Measurements from ENCODE around the gene PTH1R.

Gene PTH1R

DNA sequence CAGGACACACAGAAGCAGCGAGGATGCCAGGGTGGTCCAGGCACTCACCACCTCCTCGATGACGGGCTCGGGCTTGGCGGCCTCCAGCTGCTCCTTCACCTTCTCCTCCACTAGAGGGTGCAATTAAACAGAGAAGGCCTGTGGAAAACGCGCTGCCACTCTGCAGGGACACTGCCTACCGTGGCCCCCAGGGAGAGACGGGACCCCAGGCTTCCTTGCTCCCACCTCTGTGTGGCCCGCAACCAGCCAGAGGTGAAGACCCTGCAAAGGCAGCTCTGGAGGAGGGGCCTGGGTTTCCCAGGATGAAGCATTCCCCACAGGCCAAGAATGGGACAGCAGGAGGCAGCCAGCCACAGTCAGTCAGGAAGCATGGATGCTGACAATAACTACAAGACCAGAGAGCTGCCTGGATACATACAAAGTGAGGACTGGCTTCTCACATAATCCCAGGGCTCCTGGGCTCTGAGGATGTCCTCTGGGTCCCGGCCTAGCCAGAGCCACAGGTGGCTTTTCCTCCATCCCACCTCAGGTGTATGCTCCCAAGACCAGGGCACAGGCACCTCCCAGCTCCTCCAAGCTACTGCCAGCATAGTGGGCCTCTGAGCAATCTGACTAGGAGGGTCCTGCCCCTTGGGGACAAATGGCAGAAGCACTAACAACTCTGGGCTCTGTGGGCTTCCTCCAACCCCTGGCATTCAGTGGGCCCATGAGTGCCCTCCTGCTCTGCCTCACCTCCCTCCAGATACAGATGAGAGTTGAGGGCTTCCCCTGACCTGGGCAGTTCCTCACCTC is 46.2 kb downstream of the PTH1R start:
- Mint-ChIP-seq H3K27ac (no peak overlapping the region), H3K27me3 (ENCODE audit: low read depth) (no peaks in the 10 kb centered on the region), H3K36me3 (ENCODE audit: low read depth) (peaks cover 39% of the 10 kb centered on the region), H3K4me3 (no peak overlapping the region), H3K4me1 (ENCODE audit: low read depth) (peaks cover 36% of the 10 kb centered on the region), H3K9me3 (peaks cover 5% of the 10 kb centered on the region)

DNA sequence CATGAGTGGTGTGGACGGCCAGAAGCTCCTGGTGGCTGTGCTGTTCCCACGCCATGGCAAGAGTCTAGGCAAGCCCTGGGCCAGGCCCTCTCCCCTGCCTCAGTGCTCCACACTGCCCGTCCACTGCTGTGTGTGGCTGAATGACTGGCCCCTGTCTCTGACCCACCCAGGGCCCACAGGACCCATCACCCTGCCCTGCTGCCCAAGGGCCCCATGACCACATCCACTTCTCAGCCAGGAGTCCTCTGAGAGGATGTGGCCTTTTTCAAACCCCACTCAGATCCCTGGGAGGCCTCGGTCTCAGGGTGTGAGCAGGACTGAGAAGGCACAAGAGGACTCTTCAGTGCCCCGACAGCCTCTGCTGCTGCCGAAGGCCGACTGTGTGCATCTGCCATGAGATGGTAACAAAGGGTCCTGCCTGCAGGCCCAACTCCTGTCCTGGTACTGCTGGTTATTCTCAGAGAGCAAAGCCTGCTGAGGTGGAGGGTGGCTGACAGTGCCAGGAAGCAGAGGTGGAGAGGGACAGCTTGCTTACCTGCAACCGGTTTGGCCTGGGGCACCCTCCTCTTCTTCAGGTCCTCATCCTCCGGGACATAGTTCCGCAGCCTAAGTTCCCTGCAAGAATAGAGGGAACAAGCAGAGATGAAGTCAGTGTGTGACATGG is 47.5 kb downstream of the PTH1R start:
- Mint-ChIP-seq H3K9me3 (peaks cover 12% of the 10 kb centered on the region), H3K4me1 (ENCODE audit: low read depth) (peaks cover 45% of the 10 kb centered on the region), H3K36me3 (ENCODE audit: low read depth) (peaks cover 38% of the 10 kb centered on the region), H3K27me3 (ENCODE audit: low read depth) (no peaks in the 10 kb centered on the region), H3K4me3 (no peak overlapping the region), H3K27ac (peak overlapping the region; percentile 36)

DNA sequence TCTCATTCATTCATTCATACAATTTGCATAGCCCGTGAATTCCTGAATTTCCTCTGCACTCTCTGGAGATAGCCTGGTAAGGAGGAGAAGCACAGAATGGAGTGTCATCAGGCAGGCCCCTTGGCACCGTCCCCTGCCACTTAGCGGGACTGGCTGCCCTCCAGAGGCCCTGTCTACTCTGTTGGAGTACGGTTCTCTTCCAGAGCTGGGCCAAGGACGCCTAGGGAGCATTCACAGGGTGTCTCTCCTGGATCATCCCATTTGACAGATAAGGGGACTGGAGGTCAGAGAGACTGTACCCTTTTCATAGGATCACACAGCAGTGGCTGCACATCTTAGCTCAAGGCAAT is 48.0 kb downstream of the PTH1R start:
- Mint-ChIP-seq H3K27ac (peak overlapping the region; percentile 45), H3K9me3 (peaks cover 12% of the 10 kb centered on the region), H3K4me1 (ENCODE audit: low read depth) (peaks cover 47% of the 10 kb centered on the region), H3K27me3 (ENCODE audit: low read depth) (no peaks in the 10 kb centered on the region), H3K36me3 (ENCODE audit: low read depth) (peaks cover 35% of the 10 kb centered on the region), H3K4me3 (no peak overlapping the region)

DNA sequence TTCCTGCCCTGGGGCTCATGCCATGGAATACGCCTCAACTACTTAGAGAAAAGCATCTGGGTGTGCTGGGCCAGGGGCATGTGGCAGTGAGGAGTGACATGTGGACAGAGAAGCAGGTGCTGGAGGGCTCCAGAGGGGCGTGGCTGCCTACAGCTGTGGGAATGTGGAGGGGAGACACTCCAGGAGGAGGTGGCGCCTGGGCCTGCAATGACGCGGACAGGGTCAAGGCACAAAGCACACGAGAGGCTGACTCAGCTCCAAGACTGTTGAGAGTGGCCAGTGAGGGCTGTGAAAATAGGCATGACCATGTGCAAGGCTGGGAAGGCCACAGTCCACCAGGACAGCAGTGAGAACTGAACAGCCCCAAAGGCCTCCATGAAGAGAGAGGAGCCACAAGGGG is 48.5 kb downstream of the PTH1R start:
- H3K36me3 Mint-ChIP-seq (ENCODE audit: low read depth): peaks cover 38% of the 10 kb centered on the region
- H3K4me1 Mint-ChIP-seq (ENCODE audit: low read depth): peaks cover 50% of the 10 kb centered on the region

DNA sequence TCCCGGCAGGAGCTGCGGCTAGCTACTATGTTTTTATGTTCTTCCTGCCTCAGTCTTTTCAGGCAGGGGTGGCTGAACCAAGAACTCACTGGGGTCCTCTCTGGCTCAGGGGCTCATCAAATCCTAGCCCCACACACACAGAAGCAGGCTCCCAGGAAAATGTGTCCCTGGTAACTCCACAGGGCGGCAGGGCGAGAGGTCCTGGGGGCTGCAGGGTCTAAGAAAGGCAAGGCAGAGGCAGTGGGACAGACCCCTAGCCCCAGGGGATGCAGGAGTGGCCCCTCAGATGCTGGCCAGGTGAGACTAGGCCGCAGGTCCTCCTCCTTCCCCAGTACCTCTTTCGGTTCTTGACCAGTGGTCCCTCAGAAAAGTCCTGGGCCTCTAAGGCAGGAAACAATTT is 48.9 kb downstream of the PTH1R start:
- H3K4me1 Mint-ChIP-seq (ENCODE audit: low read depth): peaks cover 53% of the 10 kb centered on the region
- H3K4me3 Mint-ChIP-seq: no peak overlapping the region
- peaks cover 36% of the 10 kb centered on the region for H3K36me3 Mint-ChIP-seq (ENCODE audit: low read depth)
- peak overlapping the region; percentile 79 for H3K27ac Mint-ChIP-seq
- H3K9me3 Mint-ChIP-seq: peaks cover 12% of the 10 kb centered on the region
- no peaks in the 10 kb centered on the region for H3K27me3 Mint-ChIP-seq (ENCODE audit: low read depth)

More for the DNA sequence above, 48.5 kb downstream of the PTH1R start:
- Mint-ChIP-seq H3K27ac (peak overlapping the region; percentile 79), H3K27me3 (ENCODE audit: low read depth) (no peaks in the 10 kb centered on the region), H3K4me3 (no peak overlapping the region), H3K9me3 (peaks cover 12% of the 10 kb centered on the region)

DNA sequence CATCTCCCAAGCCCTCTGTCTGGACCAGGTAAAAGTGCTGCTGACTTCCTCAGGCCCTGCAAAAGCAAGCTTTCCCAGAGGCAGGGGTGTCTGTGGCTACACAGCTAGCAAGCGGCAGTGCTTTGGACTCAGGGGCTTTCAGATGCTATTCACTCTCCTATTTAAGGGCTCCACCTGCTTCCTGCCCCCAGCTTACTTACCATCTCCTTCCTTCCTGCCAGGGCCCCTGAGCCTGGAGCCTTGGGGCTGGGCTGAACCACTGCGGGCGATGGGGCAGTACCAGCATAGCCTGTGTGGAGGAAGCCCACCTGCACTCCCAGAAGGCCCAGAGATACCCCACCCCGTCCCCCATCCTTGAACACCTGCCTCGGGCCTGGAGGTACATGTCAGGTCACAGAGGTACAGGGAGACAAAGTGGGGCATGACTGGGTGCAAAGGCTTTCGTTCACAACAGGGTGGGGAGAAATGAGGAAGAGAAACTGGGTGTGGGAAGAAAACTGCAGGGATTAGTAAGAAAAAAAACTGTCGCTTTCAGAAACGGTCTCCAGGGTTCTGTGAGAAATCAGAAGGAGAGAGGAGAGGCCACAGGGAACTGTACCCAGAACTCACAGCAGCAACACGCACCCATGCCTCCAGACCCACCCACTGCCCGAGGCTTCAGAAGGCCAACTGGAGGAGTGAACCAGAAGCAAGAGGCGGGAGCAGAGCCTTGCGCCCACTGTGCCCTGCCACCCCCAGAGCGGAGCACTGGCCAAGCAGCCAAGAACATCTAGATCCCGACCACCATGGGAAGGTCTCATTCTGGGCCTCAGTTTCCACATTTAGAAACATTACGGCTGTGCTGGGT is 49.6 kb downstream of the PTH1R start:
- H3K4me3 Mint-ChIP-seq: peak overlapping the region; percentile 38

DNA sequence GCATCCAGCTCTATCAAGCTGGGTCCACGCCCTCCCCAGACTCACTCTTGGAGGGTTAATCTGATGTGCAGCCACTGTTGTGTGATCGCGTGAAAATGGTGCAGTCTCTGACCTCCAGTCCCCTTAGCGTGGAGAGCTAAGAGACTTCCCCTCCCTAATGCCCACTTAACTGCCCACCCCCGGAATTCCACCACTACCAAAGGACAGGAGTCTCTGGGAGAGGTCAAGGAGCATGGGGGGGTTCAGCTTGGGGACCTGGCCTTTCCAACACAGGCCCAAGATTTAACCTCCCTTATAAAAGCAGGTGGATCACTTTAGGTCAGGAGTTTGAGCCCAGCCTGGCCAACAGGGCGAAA is 50.2 kb downstream of the PTH1R start:
- Mint-ChIP-seq H3K27me3 (ENCODE audit: low read depth) (no peaks in the 10 kb centered on the region), H3K27ac (peak overlapping the region; percentile 79), H3K36me3 (ENCODE audit: low read depth) (peaks cover 36% of the 10 kb centered on the region), H3K4me3 (no peak overlapping the region), H3K4me1 (ENCODE audit: low read depth) (peaks cover 66% of the 10 kb centered on the region), H3K9me3 (peaks cover 12% of the 10 kb centered on the region)

More for the DNA sequence above, 49.6 kb downstream of the PTH1R start:
- Mint-ChIP-seq H3K9me3 (peaks cover 12% of the 10 kb centered on the region), H3K27ac (peak overlapping the region; percentile 79), H3K4me1 (ENCODE audit: low read depth) (peaks cover 60% of the 10 kb centered on the region), H3K36me3 (ENCODE audit: low read depth) (peaks cover 36% of the 10 kb centered on the region), H3K27me3 (ENCODE audit: low read depth) (no peaks in the 10 kb centered on the region)

DNA sequence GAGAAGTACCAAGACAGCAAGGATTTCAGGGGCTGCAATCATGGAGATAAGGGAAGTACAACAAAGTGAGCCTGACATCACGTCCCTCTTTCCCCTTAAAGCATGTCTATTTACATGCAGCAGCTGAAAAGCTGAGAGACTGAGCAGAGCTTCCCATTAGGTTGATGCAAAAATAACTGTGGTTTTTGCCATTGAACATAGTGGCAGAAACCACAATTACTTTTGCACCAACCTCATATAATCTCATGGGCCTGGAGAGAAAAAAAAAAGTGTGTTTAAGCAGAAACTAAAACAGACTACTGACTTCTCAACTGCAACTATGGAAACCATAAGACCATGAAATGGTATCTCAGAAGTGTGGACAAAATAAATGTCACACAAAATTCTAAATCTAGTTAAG is 50.8 kb downstream of the PTH1R start:
- H3K9me3 Mint-ChIP-seq: peaks cover 12% of the 10 kb centered on the region
- H3K4me1 Mint-ChIP-seq (ENCODE audit: low read depth): peaks cover 68% of the 10 kb centered on the region
- peak overlapping the region; percentile 74 for H3K27ac Mint-ChIP-seq
- H3K27me3 Mint-ChIP-seq (ENCODE audit: low read depth): no peaks in the 10 kb centered on the region
- H3K4me3 Mint-ChIP-seq: peak overlapping the region; percentile 51
- H3K36me3 Mint-ChIP-seq (ENCODE audit: low read depth): peaks cover 33% of the 10 kb centered on the region

DNA sequence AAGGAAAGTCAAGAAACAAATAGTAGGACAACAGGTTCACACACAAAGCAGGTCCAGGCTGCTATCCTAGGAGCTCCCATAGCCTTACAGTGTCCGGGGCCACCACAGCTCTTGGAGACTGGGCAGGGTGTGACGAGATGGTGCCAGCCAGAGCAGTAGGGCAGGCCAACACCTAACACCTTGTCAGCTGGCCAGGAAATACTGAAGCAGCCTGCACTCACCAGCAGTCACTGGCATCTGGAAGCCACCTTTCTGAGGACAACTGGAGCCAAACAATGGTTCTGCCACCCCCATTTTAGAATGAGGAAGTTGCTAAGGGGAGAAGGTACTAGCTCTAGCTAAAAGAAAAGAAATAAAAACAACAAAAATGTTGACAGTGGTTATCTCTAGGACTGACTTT is 51.8 kb downstream of the PTH1R start:
- Mint-ChIP-seq H3K36me3 (ENCODE audit: low read depth) (peaks cover 27% of the 10 kb centered on the region), H3K9me3 (peaks cover 12% of the 10 kb centered on the region), H3K27ac (peak overlapping the region; percentile 67), H3K27me3 (ENCODE audit: low read depth) (no peaks in the 10 kb centered on the region), H3K4me3 (no peak overlapping the region), H3K4me1 (ENCODE audit: low read depth) (peaks cover 70% of the 10 kb centered on the region)

DNA sequence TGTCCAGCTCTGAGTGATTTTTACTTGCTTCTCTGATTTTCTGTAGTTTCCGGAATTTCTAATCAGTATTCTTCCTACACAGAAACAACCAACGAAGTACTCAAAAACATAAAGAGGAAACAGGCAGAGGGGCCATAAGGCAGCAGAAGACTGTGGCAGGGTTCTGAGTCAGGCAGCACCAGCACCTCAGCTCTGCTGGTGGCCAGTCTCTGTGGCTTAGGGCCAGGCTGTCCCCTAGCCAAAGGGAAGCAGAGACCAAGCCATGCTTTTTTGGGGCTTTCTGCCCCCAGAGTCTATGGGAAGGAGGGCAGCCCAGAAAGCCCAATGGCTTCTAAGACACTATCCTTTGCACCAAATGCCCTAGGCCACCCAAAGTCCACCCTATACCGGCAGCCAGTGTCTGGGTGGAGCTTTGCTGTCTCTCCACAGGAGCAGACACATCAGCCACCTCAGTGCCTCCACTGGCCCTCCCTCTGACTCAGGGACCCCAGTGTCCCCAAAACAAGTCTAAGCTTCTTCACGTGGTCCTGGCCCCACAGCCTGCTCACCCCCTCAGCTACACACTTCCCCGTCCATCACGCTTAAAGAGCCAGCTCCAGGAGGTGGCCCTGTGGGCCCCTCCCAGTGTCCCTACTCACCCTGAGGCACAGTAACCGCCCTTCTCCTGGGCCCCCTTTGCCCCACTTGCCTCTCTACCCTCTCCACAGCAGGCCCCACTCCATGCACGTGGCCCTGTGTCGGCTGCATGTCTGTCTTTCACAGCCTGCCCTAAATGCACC is 52.8 kb downstream of the PTH1R start:
- peaks cover 27% of the 10 kb centered on the region for H3K36me3 Mint-ChIP-seq (ENCODE audit: low read depth)

DNA sequence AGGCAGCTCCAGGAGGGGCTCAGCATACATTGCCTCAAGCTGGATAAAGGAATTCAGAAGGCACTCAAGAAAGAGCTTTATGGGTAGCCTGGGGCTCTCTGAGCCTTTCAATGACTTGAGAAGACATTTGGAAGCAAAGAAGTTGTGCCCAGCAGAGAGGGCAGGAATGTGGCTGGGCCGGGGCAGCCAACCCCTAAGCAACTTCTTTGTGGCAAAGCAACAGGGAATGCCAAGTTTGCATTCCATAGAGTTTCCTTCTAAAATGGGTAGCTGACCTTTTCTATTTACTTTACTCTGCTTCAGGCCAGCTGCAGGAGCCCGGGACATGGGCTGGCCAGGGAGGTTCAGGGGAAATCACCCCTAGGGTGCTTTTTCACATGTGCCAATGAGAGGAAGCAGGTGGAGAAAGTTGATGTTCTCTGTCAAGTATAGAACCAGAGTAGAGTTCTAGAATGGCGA is 53.5 kb downstream of the PTH1R start:
- H3K36me3 Mint-ChIP-seq (ENCODE audit: low read depth): peaks cover 27% of the 10 kb centered on the region
- peak overlapping the region; percentile 18 for H3K4me3 Mint-ChIP-seq
- peaks cover 59% of the 10 kb centered on the region for H3K4me1 Mint-ChIP-seq (ENCODE audit: low read depth)
- H3K27me3 Mint-ChIP-seq (ENCODE audit: low read depth): no peaks in the 10 kb centered on the region
- H3K27ac Mint-ChIP-seq: peak overlapping the region; percentile 61
- peaks cover 12% of the 10 kb centered on the region for H3K9me3 Mint-ChIP-seq

More for the DNA sequence above, 52.8 kb downstream of the PTH1R start:
- Mint-ChIP-seq H3K9me3 (peaks cover 12% of the 10 kb centered on the region), H3K4me1 (ENCODE audit: low read depth) (peaks cover 65% of the 10 kb centered on the region), H3K4me3 (peak overlapping the region; percentile 18), H3K27me3 (ENCODE audit: low read depth) (no peaks in the 10 kb centered on the region), H3K27ac (peak overlapping the region; percentile 45)

DNA sequence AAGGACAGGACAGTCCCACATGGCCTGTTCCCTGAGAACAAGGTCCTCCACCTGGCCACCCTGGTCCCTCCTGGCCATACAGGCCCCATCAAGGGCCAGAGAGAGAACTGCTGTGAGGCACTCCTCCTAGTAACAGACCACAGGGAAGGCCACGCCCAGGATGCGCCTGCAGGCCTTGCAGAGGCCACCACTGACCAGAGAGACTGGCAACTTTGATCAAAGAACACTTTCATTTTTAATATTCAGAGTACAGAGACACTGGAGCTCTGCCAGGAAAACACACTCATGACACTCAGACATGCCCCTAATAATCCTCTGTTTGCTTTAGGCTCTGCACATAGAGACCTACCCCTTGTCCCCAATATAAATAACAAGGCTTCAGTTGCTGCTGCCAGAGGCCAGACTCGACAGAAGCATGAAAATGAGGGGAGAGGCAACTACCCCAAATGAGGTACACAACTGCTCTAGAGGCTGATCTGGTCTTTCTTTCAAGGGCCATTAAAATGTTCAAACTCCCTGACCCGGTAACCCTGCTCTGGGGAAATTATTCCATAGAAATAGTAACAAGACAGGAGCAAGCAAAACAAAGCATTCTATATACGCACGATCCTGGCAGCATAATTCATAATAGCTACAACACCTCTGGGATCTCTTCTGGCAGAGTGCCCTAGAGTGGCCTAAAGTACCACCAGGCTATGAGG is 54.3 kb downstream of the PTH1R start:
- Mint-ChIP-seq H3K9me3 (peaks cover 12% of the 10 kb centered on the region), H3K27me3 (ENCODE audit: low read depth) (no peaks in the 10 kb centered on the region), H3K27ac (peak overlapping the region; percentile 61), H3K4me1 (ENCODE audit: low read depth) (peaks cover 53% of the 10 kb centered on the region), H3K4me3 (peak overlapping the region; percentile 25), H3K36me3 (ENCODE audit: low read depth) (peaks cover 27% of the 10 kb centered on the region)

DNA sequence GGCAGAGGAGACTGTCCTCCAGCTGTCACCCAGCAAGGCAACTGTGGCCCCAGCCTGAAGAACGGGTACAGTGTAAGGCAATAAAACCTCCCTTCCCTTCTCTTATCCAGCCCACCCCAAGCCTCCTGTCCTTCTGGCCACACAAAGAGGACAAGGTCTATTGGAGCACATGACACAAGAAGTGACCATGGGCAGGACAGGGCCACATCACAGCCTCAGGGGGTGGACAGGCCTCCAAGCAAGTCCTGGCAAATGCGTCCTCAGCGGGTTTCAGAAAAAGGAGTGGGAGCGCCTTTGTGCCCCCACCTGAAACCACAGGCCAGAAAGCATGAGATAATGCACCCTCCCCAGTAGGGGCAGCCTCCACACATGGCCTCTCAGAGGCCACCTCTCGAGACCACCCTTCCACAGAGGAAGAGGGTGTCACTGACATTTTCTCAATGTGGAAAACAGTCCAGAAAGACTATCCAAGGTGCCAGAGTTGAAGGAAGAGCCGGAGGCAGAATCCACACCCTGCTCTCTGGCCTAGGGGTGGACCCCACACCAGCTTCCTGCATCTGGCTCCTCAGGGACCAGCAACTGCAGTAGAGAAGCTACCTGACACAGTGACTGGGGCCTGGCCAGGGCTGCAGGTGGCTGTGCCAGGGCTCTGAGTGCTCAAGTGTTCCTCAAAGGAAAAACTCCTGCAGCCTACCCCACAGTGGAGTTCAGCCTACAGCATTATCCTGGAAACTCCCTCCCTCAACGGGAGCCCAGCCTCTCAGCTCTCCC is 55.1 kb downstream of the PTH1R start:
- H3K36me3 Mint-ChIP-seq (ENCODE audit: low read depth): peaks cover 21% of the 10 kb centered on the region
- no peak overlapping the region for H3K4me3 Mint-ChIP-seq
- H3K9me3 Mint-ChIP-seq: peaks cover 12% of the 10 kb centered on the region
- no peaks in the 10 kb centered on the region for H3K27me3 Mint-ChIP-seq (ENCODE audit: low read depth)
- H3K27ac Mint-ChIP-seq: peak overlapping the region; percentile 61
- H3K4me1 Mint-ChIP-seq (ENCODE audit: low read depth): peaks cover 45% of the 10 kb centered on the region
